Astrocyte (in vitro differentiated cells and primary cell): ENCODE measurements around the gene IQGAP2. TPM values are rescaled to one million over a fixed set of nuclear protein-coding genes. Genes with fewer than 3 reads are reported as not detected.

ENCODE experiments used
- DNase-seq: peaks from one replicate; pipeline ENCODE4 v3.0.0-alpha.2; 2010; ENCODE audit warnings: low read depth
- FAIRE-seq: peaks from 2 replicates; lab custom pipeline; 2011; peaks lifted over from hg19 to GRCh38; lab: Jason Lieb, UNC
- H2AFZ ChIP-seq: 2 replicates; pipeline ENCODE4 v1.6.0; 2012; ENCODE audit warnings: low read depth, low read length, inconsistent platforms
- H3K27ac ChIP-seq: 2 replicates; pipeline ENCODE4 v1.5.1; 2011; ENCODE audit warnings: low read depth, low read length, inconsistent platforms
- H3K27me3 ChIP-seq: 2 replicates; pipeline ENCODE4 v1.6.0; 2011; ENCODE audit warnings: low read length, inconsistent platforms; ENCODE audit not compliant: insufficient read depth
- H3K36me3 ChIP-seq: 2 replicates; pipeline ENCODE4 v1.5.1; 2011; ENCODE audit warnings: low read length, inconsistent platforms; ENCODE audit not compliant: insufficient read depth
- H3K4me1 ChIP-seq: 2 replicates; pipeline ENCODE4 v1.5.1; 2011; ENCODE audit warnings: low read length, inconsistent platforms; ENCODE audit not compliant: insufficient read depth
- H3K4me2 ChIP-seq: 2 replicates; pipeline ENCODE4 v1.6.0; 2012; ENCODE audit warnings: low read length, inconsistent platforms
- H3K4me3 ChIP-seq: 2 replicates; pipeline ENCODE4 v1.5.1; 2011; ENCODE audit warnings: low read depth, mild to moderate bottlenecking, low read length, inconsistent platforms; ENCODE audit not compliant: insufficient read depth
- H3K79me2 ChIP-seq: 2 replicates; pipeline ENCODE4 v1.6.0; 2012; ENCODE audit warnings: mild to moderate bottlenecking, low read length, inconsistent platforms; ENCODE audit not compliant: insufficient read depth
- H3K9ac ChIP-seq: 2 replicates; pipeline ENCODE4 v1.6.0; 2012; ENCODE audit warnings: mild to moderate bottlenecking, low read length, inconsistent platforms
- H3K9me3 ChIP-seq: 2 replicates; pipeline ENCODE4 v1.5.1; 2012; ENCODE audit warnings: low read depth, mild to moderate bottlenecking, low read length, inconsistent platforms; ENCODE audit not compliant: insufficient read depth
- H4K20me1 ChIP-seq: 2 replicates; pipeline ENCODE4 v1.6.0; 2012; ENCODE audit warnings: low read length, inconsistent platforms; ENCODE audit not compliant: insufficient read depth
- H3K27ac Mint-ChIP-seq: one replicate; pipeline ENCODE4 v1.8.0; 2021; ENCODE audit warnings: mild to moderate bottlenecking, mixed read lengths; ENCODE audit not compliant: unreplicated experiment
- H3K27me3 Mint-ChIP-seq: one replicate; pipeline ENCODE4 v1.8.0; 2021; ENCODE audit warnings: low read depth, mixed read lengths; ENCODE audit not compliant: unreplicated experiment
- H3K36me3 Mint-ChIP-seq: one replicate; pipeline ENCODE4 v1.8.0; 2021; ENCODE audit warnings: low read depth, mixed read lengths; ENCODE audit not compliant: unreplicated experiment
- H3K4me1 Mint-ChIP-seq: one replicate; pipeline ENCODE4 v1.8.0; 2021; ENCODE audit warnings: low read depth, mixed read lengths; ENCODE audit not compliant: unreplicated experiment
- H3K4me3 Mint-ChIP-seq: one replicate; pipeline ENCODE4 v1.8.0; 2021; ENCODE audit warnings: mild to moderate bottlenecking, moderate library complexity, mixed read lengths; ENCODE audit not compliant: unreplicated experiment
- H3K9me3 Mint-ChIP-seq: one replicate; pipeline ENCODE4 v1.8.0; 2021; ENCODE audit warnings: mild to moderate bottlenecking, mixed read lengths; ENCODE audit not compliant: unreplicated experiment
- EZH2 ChIP-seq: IDR thresholded peaks from 2 replicates; pipeline ENCODE4 v1.6.1; 2012; ENCODE audit warnings: mild to moderate bottlenecking, low read length, inconsistent platforms; ENCODE audit not compliant: insufficient read depth
- total RNA-seq: library from RNA; stranded (reverse); gene quantifications from 2 replicates; pipeline ENCODE4 v1.2.1, GENCODE V29; 2021
- TF ChIP-seq, protein P1 (sequence below): IDR thresholded peaks from 2 replicates; pipeline ENCODE4 v1.5.1; 2011; ENCODE audit warnings: low read depth, mild to moderate bottlenecking, inconsistent platforms, low read length, moderate library complexity; ENCODE audit not compliant: insufficient read depth

Gene IQGAP2
- total RNA-seq, 1 donor from 2014 or later, result 2.9 TPM

DNA sequence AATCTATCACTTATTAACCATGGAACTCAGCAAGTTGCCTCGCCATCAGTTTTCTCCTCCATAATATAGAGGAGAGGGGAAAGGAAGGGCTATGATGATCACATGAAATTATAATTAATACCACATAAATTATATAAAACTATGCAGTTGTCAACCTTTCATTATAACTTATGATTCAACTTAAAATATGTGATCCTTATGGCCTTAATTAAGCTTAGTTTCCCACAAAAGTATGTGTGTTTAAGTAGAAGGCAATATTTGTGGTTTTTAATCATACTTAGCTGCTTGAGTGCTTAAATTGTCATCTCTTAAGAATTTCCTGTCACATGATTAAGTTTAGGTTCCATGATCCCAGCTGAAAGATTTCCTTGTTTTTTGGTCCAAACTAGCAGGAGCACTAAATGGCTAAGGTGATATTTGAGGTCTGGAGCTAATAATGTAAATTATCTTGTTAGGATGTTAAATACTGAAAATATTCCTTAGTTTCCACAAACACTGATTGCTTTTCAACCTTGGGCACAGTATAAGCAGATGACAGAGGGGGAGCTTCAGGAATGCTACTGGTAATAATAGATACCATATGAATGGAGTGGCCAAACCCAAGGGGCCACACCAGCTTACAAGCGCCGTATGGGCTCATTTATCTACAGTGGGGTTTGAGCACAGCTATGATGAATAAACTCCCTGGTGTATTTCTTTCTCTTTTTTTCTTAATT is 286.4 kb downstream of the IQGAP2 start:
- peak; percentile 99 for DNase-seq
- Mint-ChIP-seq H3K27me3 (no peaks in the 10 kb centered on the region), H3K4me3 (no peak overlapping the region), H3K4me1 (peaks cover 59% of the 10 kb centered on the region), H3K9me3 (peaks cover 8% of the 10 kb centered on the region), H3K36me3 (no peaks in the 10 kb centered on the region), H3K27ac (peak overlapping the region; percentile 98)
- Histone ChIP-seq H3K9ac (peak overlapping the region; percentile 65), H4K20me1 (no peaks in the 10 kb centered on the region), H3K4me2 (peak overlapping the region; percentile 57), H3K36me3 (no peaks in the 10 kb centered on the region), H2AFZ (no peak overlapping the region), H3K9me3 (no peaks in the 10 kb centered on the region), H3K4me3 (peak overlapping the region; percentile 8), H3K4me1 (peaks cover 34% of the 10 kb centered on the region), H3K27ac (peak overlapping the region; percentile 98), H3K79me2 (no peaks in the 10 kb centered on the region), H3K27me3 (no peaks in the 10 kb centered on the region)
- TF ChIP-seq EZH2, result no peak
- TF ChIP-seq, protein P1, sequence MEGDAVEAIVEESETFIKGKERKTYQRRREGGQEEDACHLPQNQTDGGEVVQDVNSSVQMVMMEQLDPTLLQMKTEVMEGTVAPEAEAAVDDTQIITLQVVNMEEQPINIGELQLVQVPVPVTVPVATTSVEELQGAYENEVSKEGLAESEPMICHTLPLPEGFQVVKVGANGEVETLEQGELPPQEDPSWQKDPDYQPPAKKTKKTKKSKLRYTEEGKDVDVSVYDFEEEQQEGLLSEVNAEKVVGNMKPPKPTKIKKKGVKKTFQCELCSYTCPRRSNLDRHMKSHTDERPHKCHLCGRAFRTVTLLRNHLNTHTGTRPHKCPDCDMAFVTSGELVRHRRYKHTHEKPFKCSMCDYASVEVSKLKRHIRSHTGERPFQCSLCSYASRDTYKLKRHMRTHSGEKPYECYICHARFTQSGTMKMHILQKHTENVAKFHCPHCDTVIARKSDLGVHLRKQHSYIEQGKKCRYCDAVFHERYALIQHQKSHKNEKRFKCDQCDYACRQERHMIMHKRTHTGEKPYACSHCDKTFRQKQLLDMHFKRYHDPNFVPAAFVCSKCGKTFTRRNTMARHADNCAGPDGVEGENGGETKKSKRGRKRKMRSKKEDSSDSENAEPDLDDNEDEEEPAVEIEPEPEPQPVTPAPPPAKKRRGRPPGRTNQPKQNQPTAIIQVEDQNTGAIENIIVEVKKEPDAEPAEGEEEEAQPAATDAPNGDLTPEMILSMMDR, result no peak
- FAIRE-seq, result peak; percentile 93

DNA sequence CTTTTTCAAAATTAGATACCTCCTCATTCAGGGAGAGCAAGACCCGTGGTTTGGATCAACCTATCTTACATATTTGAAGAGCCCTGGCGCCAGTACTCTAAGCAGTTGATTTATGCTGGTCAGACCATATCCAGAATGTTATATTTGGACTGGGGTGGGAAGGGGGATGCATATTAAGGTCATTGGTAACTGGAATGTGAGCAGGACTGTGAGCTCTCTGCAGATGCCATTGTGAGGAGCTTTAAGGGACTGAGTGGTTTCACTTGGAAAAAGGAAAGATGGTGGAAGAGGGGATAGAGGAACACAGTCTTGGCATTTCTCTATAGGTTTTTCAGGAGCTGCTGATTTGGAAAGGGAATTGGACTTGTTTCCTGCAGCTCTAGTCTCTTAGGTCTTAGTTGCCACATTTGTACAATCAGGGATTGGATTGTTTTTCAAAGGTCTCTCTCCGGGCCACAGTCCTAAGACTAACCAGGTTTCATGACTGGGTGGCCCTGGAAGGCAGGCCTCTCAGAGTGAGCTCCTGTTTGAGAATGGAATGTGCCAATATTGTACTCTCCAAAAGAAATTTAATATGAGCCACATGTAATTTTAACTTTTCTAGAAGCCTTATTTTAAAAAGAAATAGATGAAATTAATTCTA is 287.1 kb downstream of the IQGAP2 start:
- peak overlapping the region; percentile 98 for H3K27ac ChIP-seq
- DNase-seq, result no peak
- H2AFZ ChIP-seq, result no peak overlapping the region
- Mint-ChIP-seq H3K36me3 (peaks cover under 1% of the 10 kb centered on the region), H3K4me3 (no peak overlapping the region), H3K9me3 (peaks cover 8% of the 10 kb centered on the region), H3K27me3 (no peaks in the 10 kb centered on the region), H3K4me1 (peaks cover 54% of the 10 kb centered on the region), H3K27ac (peak overlapping the region; percentile 96)
- no peak for FAIRE-seq
- no peaks in the 10 kb centered on the region for H3K27me3 ChIP-seq
- H3K4me3 ChIP-seq, result peak overlapping the region; percentile 8
- no peaks in the 10 kb centered on the region for H3K9me3 ChIP-seq
- no peaks in the 10 kb centered on the region for H3K79me2 ChIP-seq
- H3K4me2 ChIP-seq, result peak overlapping the region; percentile 57
- peak overlapping the region; percentile 65 for H3K9ac ChIP-seq
- TF ChIP-seq EZH2, result no peak
- TF ChIP-seq, protein P1, result no peak
- peaks cover 34% of the 10 kb centered on the region for H3K4me1 ChIP-seq
- no peaks in the 10 kb centered on the region for H3K36me3 ChIP-seq
- H4K20me1 ChIP-seq, result no peaks in the 10 kb centered on the region
